Ishikawa (cell line): ENCODE data around the gene ZBTB8A.

Experiments
- CEBPB ChIP-seq: IDR thresholded peaks from 2 replicates; pipeline ENCODE4 v1.6.1; 2012
- EP300 ChIP-seq: IDR thresholded peaks from 2 replicates; pipeline ENCODE4 v1.6.1; 2012; ENCODE audit warnings: borderline replicate concordance
- MAX ChIP-seq: IDR thresholded peaks from 2 replicates; pipeline ENCODE4 v1.6.1; 2012
- NFIC ChIP-seq: IDR thresholded peaks from 2 replicates; pipeline ENCODE4 v1.6.1; 2012
- RAD21 ChIP-seq: IDR thresholded peaks from 2 replicates; pipeline ENCODE4 v1.6.1; 2012; ENCODE audit warnings: low read depth
- REST ChIP-seq: IDR thresholded peaks from 2 replicates; pipeline ENCODE4 v1.6.1; 2012; ENCODE audit warnings: low read depth, mild to moderate bottlenecking
- TCF12 ChIP-seq: IDR thresholded peaks from 2 replicates; pipeline ENCODE4 v1.6.1; 2012; ENCODE audit warnings: low read depth
- TEAD4 ChIP-seq: IDR thresholded peaks from 2 replicates; pipeline ENCODE4 v1.6.1; 2012
- USF1 ChIP-seq: IDR thresholded peaks from 2 replicates; pipeline ENCODE4 v1.6.1; 2012
- ZBTB7A ChIP-seq: IDR thresholded peaks from 2 replicates; pipeline ENCODE4 v1.6.1; 2012; ENCODE audit warnings: low read depth

GRCh38 chr1:32538887-32539583, at the start of gene ZBTB8A:
- TF ChIP-seq REST (no peak), RAD21 (no peak), TCF12 (no peak), EP300 (no peak), TEAD4 (no peak), MAX (peak; percentile 42), ZBTB7A (peak; percentile 75; the same call in 1 of the 2 replicates), USF1 (peak; percentile 3; the same call in 1 of the 2 replicates), NFIC (no peak), CEBPB (no peak)
